Neural progenitor cell (in vitro differentiated cells): ENCODE results near the gene RGMA.

Experiments used
- EZH2 ChIP-seq: fragments of 200-600 bp; sonication (generic); IDR thresholded peaks from 2 replicates; pipeline ENCODE4 v1.6.1; 2017; ENCODE audit warnings: antibody characterized with exemption, mild to moderate bottlenecking, moderate library complexity
- TF ChIP-seq, protein P1 (sequence below): fragments of 200-600 bp; sonication (generic); IDR thresholded peaks from 2 replicates; pipeline ENCODE4 v1.5.1; 2017; ENCODE audit warnings: antibody characterized with exemption, mild to moderate bottlenecking

DNA sequence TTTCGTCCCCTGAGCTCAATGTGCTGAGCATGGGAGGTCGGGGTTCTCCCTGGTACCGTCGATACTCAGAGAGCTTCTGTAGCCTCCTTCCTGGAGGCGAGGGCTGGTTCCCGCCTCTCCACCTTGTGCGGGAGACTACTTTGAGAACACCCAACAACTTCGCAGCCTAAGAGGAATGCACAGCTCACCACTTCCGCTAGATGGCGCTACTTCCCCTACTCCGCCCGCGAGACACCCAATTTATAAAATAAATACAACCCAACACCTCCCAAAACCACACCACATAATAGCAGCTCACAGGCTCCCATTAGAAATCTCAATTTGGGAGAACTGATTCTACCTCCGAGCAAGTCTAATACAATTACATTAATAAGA, 1.2 kb downstream of the RGMA start:
- TF ChIP-seq, protein P1, sequence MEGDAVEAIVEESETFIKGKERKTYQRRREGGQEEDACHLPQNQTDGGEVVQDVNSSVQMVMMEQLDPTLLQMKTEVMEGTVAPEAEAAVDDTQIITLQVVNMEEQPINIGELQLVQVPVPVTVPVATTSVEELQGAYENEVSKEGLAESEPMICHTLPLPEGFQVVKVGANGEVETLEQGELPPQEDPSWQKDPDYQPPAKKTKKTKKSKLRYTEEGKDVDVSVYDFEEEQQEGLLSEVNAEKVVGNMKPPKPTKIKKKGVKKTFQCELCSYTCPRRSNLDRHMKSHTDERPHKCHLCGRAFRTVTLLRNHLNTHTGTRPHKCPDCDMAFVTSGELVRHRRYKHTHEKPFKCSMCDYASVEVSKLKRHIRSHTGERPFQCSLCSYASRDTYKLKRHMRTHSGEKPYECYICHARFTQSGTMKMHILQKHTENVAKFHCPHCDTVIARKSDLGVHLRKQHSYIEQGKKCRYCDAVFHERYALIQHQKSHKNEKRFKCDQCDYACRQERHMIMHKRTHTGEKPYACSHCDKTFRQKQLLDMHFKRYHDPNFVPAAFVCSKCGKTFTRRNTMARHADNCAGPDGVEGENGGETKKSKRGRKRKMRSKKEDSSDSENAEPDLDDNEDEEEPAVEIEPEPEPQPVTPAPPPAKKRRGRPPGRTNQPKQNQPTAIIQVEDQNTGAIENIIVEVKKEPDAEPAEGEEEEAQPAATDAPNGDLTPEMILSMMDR = peak; percentile 94
- no peak for TF ChIP-seq EZH2
